HG02798 (cell line): Measurements from ENCODE around the gene DYNC2H1.

Experiments
- ATAC-seq: cut with Tn5 transposase; IDR thresholded peaks from one replicate; pipeline ENCODE4 v1.9.1; 2021; ENCODE audit warnings: mild to moderate bottlenecking; ENCODE audit not compliant: unreplicated experiment, poor library complexity

DYNC2H1 gene

DNA sequence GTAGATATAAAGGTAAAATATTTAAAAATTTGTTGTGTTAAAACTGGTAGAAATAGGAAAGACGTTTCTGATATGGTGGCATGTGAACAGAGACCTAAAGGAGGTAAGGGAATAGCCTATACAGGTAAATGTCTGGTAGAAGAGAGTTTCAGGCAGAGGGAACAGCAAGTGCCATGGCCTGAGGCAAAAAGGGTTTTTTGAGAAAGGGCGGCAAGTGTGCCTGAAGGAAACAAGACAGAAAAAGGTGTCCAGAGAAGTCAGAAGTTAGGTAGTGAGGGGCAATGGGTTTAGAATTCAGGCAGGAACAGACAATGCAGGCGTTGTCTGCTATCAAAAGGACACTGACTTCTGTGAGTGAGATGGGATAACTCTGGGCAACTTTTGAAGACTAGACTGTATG is 339.7 kb downstream of the DYNC2H1 start:
- ATAC-seq: no peak

DNA sequence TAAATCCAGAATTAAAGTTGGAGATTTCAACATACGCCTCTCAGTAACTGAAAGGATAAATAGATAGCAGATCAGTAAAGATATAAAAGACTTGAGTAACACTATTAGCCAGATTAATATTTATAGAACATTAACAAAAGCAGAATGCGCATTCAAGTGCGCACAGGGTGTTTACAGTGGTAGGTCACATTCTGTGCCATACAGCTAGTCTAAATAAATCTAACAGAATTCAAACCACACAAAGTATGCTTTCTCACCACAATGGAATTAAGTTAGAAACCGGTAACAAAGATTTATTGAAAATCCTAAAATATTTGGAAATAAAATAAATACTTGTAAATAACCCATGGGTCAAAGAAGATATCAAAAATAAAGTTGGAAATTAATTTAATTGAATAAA is 341.0 kb downstream of the DYNC2H1 start:
- no peak for ATAC-seq

- no peak for ATAC-seq
Observed at GRCh38 chr11:103453126-103453525, 343.9 kb downstream of the DYNC2H1 start.

- ATAC-seq: no peak
Observed at GRCh38 chr11:103453915-103454709, 344.9 kb downstream of the DYNC2H1 start.

DNA sequence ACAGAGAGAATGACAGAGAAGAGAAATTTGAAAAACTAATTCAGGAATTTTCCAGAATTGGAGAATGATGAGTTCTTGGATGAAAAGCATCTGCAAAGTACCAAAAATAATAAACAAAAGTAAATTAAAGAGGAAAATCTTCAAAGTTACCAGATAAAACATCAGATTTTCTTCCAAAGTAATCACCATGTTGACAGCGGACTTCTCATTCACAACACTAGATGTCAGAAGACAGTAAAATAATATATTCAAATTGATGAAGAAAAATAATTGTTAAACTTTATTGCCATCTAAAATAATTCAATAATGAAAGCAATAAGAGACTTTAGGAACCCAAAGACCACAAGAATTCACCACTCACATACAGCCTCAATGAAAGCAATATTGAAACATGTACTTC is 355.2 kb downstream of the DYNC2H1 start:
- ATAC-seq: no peak

DNA sequence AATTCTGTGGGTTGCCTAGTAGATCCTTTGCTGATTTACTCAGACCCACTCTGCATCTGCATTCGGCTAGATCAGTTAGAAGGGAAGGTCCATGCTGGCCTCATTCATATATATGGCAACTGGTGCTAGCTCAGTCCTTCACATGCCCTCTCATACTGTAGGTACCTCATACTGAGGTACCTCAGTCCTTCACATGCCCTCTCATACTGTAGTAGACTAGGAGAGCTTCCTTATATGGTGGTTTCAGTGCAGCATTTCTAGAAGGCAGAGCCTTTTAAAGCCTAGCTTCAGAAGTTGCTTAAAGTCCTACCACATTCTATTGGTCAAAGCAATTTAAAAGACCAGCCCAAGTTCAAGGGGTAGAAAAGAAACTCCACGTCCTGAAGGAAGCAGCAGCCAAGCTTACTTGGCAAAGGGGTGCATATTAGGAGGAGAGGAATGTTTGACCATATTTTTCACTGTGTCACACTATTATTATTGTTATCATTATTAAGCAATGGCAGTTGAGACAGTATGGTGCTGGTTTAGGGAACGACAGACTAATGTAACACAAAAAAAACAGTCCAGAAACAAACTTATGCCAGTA is 356.4 kb downstream of the DYNC2H1 start:
- ATAC-seq: no peak

GRCh38 chr11:103471546-103471945 is 362.3 kb downstream of the DYNC2H1 start:
- no peak for ATAC-seq

DNA sequence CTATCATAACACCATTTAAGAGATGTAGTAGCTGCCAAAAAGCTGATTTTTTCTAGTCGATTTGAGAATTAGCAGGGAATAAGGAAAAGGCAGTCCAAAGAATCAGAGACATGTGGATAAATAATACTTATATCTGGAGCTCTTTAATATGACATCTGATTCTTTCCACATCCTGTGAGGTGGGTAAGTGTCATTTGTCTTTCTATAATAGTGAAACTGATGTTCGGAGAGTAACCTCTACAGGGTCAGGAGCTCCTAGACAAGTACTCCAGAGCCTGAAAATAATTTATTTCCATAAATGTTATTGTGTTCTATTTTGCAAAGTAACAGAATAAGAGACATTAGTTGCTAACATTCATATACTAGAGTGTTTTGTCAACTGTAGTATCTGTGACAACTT is 367.6 kb downstream of the DYNC2H1 start:
- no peak for ATAC-seq

GRCh38 chr11:103480421-103480820 is 371.2 kb downstream of the DYNC2H1 start:
- no peak for ATAC-seq

- no peak for ATAC-seq
Observed at GRCh38 chr11:103483996-103484395, 374.8 kb downstream of the DYNC2H1 start.

DNA sequence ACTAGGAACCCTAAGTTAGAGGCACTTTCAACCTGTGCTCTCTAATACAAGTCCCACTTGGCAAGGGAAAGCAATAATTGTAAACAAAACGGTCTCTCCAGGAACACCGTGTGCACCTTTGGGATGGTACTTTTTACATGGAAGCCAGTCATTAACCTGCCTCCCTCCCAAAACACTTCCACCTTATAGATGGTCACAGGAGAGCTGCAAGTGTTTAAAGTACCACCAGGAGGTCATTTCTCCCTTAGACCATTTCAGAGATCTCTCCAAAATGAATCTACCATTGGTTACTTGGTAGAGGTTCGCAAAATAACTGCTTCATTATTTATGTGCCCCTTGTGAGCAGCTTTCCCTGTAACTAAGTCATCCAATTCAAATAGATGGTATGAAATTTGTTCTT is 375.3 kb downstream of the DYNC2H1 start:
- no peak for ATAC-seq

- ATAC-seq: no peak
Observed at GRCh38 chr11:103486604-103487003, 377.4 kb downstream of the DYNC2H1 start.

- ATAC-seq: no peak
Observed at GRCh38 chr11:103487113-103487512, 377.9 kb downstream of the DYNC2H1 start.

DNA sequence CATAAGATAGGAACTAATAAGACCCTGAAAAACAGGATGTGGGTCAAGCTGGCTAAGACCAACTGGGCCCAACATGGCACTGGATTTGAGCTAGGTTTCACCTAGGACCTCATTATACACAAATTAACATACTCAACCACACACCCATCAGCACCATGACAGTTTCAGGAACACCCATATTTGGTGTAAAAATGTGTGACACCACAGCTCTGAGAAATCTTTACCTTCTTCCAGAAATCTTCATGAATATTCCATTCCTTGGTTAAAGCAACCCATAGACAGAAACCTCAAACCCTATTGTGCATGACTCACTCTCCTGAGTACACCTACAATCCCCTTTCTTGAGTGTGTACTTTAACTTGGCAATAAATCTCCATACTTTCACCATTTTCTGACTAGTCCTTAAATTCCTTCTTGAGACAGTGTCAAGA is 378.8 kb downstream of the DYNC2H1 start:
- no peak for ATAC-seq

DNA sequence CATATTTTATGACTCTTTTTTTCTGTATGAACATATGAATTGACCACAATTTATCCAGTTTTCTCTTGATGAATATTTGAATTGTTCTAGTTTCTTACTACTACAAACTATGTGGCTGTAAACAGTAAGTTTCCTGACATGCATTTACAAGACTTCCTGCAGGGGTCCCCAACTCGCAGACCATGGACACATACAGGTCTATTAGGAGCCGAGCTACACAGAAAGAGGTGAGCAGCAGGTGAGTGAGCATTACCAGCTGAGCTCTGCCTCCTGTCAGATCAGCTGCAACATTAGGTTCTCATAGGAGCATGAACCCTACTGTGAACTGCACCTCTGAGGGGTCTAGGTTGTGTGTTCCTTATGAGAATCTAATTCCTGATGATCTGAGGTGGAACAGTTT is 379.4 kb downstream of the DYNC2H1 start:
- ATAC-seq: no peak

GRCh38 chr11:103491777-103492176 is 382.6 kb downstream of the DYNC2H1 start:
- no peak for ATAC-seq

GRCh38 chr11:103494491-103494890 is 385.3 kb downstream of the DYNC2H1 start:
- ATAC-seq: no peak

- no peak for ATAC-seq
Observed at GRCh38 chr11:103497268-103497667, 388.0 kb downstream of the DYNC2H1 start.

DNA sequence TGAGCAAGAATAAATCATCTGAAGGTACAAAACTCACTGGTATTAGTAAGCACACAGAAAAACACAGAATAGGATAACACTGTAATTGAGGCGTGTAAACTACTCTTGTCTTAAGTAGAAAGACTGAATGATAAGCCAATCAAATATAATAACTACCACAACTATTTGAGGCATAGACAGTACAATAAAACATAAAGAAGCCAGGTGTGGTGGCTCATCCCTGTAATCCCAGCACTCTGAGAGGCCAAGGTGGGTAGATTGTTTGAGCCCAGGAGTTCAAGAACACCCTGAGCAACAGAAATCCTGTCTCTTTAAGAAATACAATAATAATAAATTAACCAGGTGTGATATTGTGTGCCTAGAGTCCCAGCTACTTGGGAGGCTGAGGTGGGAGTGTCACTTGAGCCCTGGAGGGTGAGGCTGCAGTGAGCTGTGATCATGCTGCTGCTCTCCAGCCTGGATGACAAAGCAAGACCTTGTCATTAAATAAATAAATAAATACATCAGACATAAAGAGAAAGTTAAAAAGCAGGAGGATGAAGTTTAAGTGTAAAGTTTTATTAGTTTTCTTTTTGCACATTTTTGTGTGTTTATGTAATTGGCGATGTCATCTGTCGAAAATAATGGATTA is 390.6 kb downstream of the DYNC2H1 start:
- no peak for ATAC-seq

- ATAC-seq: no peak
Observed at GRCh38 chr11:103515283-103515682, 406.1 kb downstream of the DYNC2H1 start.

DNA sequence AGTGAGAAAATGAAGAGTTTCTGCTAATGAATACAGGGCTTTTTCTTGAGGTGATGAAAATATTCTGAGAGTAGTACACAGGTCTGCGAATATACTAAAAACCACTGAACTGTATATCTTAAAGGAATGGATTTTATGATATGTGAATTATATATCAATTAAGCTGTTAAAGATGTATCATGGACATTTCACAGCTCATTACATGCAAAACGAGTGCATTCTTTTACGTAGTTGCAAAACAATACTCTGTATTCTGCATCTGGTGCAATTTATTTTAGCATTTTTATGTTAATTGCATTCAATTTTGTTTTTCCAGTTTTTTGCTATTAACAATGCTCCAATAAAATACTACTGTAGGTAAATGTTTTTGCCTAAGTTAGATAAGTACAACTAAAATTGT is 411.6 kb downstream of the DYNC2H1 start:
- no peak for ATAC-seq

DNA sequence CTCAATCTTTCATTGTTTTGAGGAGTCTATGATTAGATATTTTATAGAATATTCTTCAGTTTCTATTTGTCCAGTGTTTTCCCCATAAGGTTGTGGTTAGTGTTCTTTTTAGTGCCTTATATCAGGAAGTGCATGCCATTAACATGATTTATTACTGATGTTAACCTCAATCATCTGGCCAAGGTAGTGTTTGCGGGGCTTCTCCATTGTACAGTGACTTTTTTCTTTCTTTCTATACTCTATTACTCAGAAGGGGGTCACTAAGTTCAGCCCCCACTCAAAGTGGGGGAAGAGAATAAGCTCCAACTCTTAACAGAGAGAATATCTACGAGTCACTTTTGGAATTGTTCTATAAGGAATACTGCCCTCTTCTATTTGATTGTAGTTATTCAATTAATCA is 415.8 kb downstream of the DYNC2H1 start:
- ATAC-seq: no peak
